ENCODE measurements around the gene ART4.

The ART4 gene

GRCh38 chr12:14849661-14850060, 6.3 kb upstream of the ART4 start (continued):
- no peak for TF ChIP-seq ZNF561 (tag by site-specific recombination; IDR thresholded peaks at IDR 0.05; ENCODE audit: borderline replicate concordance)
- no peak for TF ChIP-seq ZNF449 (tag by site-specific recombination; IDR thresholded peaks at IDR 0.05)
- TF ChIP-seq, protein P1, sequence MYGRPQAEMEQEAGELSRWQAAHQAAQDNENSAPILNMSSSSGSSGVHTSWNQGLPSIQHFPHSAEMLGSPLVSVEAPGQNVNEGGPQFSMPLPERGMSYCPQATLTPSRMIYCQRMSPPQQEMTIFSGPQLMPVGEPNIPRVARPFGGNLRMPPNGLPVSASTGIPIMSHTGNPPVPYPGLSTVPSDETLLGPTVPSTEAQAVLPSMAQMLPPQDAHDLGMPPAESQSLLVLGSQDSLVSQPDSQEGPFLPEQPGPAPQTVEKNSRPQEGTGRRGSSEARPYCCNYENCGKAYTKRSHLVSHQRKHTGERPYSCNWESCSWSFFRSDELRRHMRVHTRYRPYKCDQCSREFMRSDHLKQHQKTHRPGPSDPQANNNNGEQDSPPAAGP (tag by site-specific recombination; IDR thresholded peaks at IDR 0.05): no peak

- Histone ChIP-seq H3K27ac (ENCODE audit: extremely low read depth, low read depth, low read length) (no peak overlapping the region), H3K9me3 (ENCODE audit: control insufficient read depth, insufficient read depth, low read depth, low read length) (no peaks in the 10 kb centered on the region), H3K4me3 (ENCODE audit: low read depth, low read length) (no peak overlapping the region), H3K36me3 (ENCODE audit: control insufficient read depth in 2 of 2, insufficient read depth in 1 of 2, low read length in 2 of 2) (no peaks in the 10 kb centered on the region), H3K4me1 (ENCODE audit: control insufficient read depth, insufficient read depth, low read length) (peaks cover 5% of the 10 kb centered on the region; the same call in 1 of the 2 replicates)
- ChIA-PET POLR2A (no interaction called here), CTCF (interaction anchor here (0.6 to 6.8 kb wide), 6 partner anchors 36 to 422 kb away, joined by 3 to 86 read pairs (median 6); partner anchors contain the start of genes C12orf60, RERG and WBP11)
- TF ChIP-seq, protein P2, sequence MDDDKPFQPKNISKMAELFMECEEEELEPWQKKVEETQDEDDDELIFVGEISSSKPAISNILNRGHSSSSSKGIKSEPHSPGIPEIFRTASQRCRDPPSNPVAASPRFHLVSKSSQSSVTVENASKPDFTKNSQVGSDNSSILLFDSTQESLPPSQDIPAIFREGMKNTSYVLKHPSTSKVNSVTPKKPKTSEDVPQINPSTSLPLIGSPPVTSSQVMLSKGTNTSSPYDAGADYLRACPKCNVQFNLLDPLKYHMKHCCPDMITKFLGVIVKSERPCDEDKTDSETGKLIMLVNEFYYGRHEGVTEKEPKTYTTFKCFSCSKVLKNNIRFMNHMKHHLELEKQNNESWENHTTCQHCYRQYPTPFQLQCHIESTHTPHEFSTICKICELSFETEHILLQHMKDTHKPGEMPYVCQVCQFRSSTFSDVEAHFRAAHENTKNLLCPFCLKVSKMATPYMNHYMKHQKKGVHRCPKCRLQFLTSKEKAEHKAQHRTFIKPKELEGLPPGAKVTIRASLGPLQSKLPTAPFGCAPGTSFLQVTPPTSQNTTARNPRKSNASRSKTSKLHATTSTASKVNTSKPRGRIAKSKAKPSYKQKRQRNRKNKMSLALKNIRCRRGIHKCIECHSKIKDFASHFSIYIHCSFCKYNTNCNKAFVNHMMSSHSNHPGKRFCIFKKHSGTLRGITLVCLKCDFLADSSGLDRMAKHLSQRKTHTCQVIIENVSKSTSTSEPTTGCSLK (tag by site-specific recombination; IDR thresholded peaks at IDR 0.05): no peak
- TF ChIP-seq HOXC10 (CRISPR knock-in tag; IDR thresholded peaks at IDR 0.05): no peak
- TF ChIP-seq ZNF747 (tag by site-specific recombination; IDR thresholded peaks at IDR 0.05): no peak
- TF ChIP-seq ZFP41 (tag by site-specific recombination; IDR thresholded peaks at IDR 0.05; ENCODE audit: borderline replicate concordance): no peak
- no peak for TF ChIP-seq ZNF280D (tag by site-specific recombination; IDR thresholded peaks at IDR 0.05)
- TF ChIP-seq ZNF169 (tag by site-specific recombination; IDR thresholded peaks at IDR 0.05): no peak
- TF ChIP-seq ZBTB21 (tag by site-specific recombination; IDR thresholded peaks at IDR 0.05): no peak
- TF ChIP-seq PRDM1 (tag by site-specific recombination; IDR thresholded peaks at IDR 0.05): no peak
- no peak for TF ChIP-seq ZBTB44 (tag by site-specific recombination; IDR thresholded peaks at IDR 0.05)
- TF ChIP-seq ZNF214 (tag by site-specific recombination; IDR thresholded peaks at IDR 0.05; ENCODE audit: borderline replicate concordance): no peak
- TF ChIP-seq, protein P3, sequence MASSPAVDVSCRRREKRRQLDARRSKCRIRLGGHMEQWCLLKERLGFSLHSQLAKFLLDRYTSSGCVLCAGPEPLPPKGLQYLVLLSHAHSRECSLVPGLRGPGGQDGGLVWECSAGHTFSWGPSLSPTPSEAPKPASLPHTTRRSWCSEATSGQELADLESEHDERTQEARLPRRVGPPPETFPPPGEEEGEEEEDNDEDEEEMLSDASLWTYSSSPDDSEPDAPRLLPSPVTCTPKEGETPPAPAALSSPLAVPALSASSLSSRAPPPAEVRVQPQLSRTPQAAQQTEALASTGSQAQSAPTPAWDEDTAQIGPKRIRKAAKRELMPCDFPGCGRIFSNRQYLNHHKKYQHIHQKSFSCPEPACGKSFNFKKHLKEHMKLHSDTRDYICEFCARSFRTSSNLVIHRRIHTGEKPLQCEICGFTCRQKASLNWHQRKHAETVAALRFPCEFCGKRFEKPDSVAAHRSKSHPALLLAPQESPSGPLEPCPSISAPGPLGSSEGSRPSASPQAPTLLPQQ (tag by site-specific recombination; IDR thresholded peaks at IDR 0.05): no peak
- TF ChIP-seq ZSCAN23 (tag by site-specific recombination; IDR thresholded peaks at IDR 0.05): no peak
- no peak for TF ChIP-seq ZNF561 (tag by site-specific recombination; IDR thresholded peaks at IDR 0.05; ENCODE audit: borderline replicate concordance)
- TF ChIP-seq ZNF211 (tag by site-specific recombination; IDR thresholded peaks at IDR 0.05; ENCODE audit: low read depth): no peak
These were observed 3.7 kb upstream of the ART4 start for GRCh38 chr12:14846876-14847580.
